Umbilical cord (tissue), 2 donors: ENCODE results near the gene PGAP1. TPM values are rescaled to one million over a fixed set of nuclear protein-coding genes. Genes with fewer than 3 reads are reported as not detected.
A peak's percentile ranks its signal among the peaks of the same experiment; 100 is the strongest.

ENCODE experiments used
- DNase-seq: peaks from one replicate; pipeline ENCODE4 v3.0.0-alpha.2; 2015; ENCODE audit warnings: low spot score
- total RNA-seq: library from RNA; depleted of rRNA; stranded (reverse); fragments of >200 nt; gene quantifications from one replicate; pipeline ENCODE4 v1.2.3, GENCODE V29; 2014; ENCODE audit warnings: low replicate concordance; ENCODE audit not compliant: insufficient read depth

Gene PGAP1
- total RNA-seq, 1 donor from 2014 or later = 18.8 TPM

DNA sequence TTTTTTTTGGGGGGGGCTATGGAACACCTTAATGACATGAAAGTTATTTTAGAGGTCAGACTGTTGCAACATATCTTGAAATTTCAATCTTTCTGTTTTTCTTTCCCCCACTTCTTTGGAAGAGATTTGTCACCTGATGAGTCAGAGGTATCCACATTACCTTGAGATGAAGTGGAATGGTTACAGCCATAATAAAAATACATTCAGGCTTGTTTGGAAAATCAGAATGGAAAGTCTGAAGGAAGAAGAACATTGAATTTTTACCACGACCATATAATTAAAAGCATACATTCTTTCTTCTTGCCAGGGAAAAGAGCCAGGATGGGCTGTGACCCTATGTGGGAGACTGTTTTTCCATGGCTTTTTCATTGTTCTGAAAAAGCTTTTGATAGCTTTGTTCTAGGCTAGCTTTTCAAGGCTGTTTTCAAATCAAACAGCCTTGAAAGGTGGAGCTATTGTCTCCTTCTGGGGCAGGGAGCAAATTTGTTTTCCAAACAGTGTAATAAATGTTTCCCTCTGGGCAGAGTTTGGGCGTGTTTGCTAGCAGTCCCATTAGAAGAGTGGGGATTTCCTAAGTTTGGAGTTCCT lies 124.7 kb downstream of the PGAP1 start:
- no peak for DNase-seq

DNA sequence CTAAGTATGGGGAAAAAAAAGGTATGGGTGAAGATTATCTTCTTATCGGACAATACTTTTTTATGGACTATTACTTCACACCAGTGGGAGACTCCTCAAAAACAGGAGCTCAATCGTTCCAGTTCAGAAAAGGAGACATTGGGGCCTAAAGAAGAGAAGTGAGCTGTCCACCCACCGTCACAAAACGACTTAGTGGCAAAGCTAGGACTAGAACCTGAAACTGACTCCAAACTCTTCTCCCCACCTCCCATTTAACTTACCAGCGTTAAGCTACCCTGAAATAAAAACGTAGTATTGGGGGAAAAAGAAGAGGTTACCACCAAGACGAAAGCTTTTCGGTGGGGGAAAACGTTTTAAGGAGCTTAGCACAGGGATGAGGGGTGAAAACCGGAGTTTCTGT lies 127.5 kb downstream of the PGAP1 start:
- DNase-seq = no peak

DNA sequence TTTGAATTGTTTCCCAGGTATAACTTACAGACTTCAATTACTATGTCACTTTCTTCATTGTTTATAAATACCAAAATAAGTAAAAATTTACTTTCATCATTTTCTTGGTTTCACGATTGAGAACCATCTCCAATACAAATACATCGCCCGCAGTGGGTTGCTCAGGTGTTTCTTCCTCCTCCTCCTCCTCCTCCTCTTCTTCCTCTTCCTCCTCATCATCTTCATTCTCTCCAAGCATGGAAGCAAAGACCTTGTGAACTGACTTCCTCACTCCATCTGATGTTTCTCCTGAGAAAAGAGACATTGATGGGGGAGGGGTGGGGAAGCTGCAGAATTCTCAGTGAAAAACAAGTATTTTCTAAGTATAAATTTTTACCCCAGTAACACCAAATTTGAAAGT lies 133.6 kb downstream of the PGAP1 start:
- DNase-seq = no peak

DNA sequence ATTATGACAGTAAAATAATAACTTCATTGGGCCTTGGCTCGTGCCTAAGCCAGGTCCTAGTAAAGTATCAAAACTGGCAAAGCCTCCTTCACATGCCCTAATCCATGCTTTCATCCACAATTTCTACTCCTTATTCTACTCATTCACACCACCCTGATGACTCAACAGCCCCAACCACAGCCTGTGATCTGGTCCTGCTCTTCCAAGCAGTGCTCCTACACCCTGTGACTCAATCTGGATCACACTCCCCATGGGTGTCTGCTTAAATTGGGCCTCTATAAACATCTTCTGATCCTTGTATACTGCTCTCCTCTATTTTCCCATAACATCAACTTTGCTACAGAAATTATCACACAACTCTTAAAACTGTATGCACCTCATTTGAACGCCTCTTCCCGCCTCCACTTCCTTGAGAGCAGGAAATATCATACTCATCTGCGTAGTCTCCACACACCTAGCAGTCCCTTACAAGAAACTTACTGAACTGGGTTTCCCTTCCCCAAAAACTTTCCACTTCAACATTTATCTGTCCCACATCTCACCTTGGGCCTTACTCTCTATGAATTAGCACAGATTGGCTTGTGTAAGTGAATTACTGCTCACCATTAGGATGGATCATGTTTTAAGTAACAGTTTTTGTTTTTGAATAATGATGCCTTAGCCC lies 142.9 kb downstream of the PGAP1 start:
- DNase-seq = peak; percentile 6

Other genes with a start within 250 kb of the PGAP1 start
- 47.9 TPM for gene GTF3C3, start 127.0 kb downstream of the PGAP1 start, total RNA-seq
- gene C2orf66, start 117.4 kb downstream of the PGAP1 start, total RNA-seq = 0.48 TPM